ELR (cell line): ENCODE measurements around the gene PEAK3.

Experiments
- DNase-seq: peaks from one replicate; pipeline ENCODE4 v3.0.0-alpha.2; 2015; ENCODE audit warnings: low read depth

PEAK3 gene

DNA sequence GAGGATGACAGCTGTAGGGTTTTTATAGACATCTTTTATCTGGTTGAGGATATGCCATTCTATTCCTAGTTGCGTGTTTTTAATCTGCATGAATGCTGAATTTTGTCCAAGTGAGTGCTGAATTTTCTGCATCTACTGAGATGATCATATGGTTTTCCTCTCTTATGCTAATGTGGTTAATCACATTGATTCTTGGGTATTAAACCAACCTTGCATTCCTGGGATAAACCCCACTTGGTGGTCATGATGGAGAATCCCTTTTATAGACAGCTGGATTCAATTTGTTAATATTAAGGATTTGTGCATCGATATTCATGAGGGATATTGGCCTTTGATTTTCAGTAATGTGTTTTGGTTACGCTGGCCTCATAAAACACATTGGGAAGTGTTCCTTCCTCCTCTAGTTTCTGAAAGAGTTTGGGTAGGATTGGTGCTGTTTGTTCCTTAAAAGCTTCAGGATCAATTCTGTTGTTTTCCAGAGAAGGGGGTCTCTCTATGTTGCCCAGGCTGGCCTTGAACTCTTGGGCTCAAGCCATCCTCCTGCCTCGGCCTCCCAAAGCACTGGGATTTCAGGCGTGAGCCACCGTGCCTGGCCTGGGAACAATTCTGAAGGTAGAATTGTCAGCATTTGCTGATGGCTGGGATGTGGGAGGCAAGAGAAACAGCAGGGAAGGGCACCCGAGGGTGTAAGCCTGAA lies 33.3 kb upstream of the PEAK3 start:
- DNase-seq: no peak

DNA sequence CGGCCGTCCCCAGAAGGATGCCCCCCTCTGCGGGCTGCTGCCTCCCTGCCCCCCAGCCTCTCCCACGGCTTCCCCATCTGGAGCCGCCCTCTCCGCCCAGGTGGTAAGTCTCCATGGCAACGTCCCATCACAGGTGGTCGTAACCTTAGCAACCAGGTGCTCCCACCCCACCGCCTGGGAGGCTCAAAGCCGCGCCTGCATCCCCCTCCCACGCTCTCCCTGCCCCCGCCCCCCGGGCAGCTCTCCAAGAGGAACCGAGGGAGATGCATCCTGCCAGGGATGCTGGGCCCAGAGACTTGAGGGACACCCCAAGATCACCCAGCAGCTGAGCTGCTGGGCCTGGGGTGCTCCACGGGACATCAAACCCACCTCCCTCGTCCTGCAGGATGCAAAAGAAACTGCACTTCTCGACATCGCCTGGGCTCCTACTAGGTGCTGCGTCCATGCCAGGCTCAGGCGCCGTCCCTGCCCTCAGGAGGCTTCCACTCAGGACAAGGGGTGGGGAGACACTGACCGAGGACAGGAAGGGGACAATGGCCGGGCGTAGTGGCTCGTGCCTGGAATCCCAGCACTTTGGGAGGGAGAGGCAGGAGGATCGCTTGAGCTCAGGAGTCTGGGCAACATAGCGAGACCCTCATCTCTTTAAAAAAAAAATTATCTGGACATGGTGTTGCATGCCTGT lies 31.0 kb upstream of the PEAK3 start:
- no peak for DNase-seq

DNA sequence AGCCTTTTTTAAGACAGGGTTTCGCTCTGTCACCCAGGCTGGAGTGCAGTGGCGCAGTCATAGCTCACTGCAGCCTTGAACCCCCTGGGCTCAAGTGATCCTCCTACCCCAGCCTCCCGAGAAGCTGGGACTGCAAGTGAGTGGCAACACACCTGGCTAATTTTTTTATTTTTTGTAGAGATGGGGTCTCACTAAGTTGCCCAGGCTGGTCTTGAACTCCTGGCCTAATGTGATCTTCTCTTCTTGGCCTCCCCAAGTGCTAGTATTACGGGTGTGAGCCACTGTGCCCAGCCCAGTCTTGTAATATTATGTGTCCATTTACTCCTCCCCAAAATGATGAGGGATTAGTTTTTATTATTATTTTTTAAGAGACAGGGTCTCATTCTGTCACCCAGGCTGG lies 29.1 kb upstream of the PEAK3 start:
- DNase-seq: no peak

DNA sequence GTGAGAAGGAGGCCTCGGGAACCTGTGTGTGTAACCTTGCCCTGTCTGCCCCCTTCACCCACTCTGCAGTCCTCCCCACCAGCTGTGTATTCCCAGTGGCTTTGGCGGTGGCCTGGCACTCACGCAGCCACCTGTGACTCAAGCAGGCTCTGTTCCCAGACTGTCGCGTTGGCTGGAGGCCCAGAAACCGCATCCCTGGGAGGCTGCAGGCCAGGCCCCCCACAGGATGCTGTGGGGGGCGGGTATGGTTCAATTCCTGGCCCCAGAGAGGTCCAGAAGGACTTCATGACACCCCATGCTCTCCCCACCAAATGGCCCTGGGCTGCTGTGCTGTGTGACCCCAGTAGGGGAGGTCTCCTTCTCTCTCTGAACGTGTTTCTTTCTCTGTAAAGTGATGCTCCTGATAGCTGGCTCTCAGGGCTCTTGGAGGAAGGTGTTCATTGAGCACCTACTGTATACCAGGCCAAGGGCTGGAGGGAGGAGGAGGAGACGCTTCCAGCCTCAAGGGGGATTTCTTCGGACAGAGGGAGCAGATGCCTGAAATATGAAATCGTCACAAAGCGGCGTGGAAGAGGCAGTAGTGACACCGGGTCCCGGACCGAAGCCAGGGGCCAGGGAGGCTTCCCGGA lies 27.9 kb upstream of the PEAK3 start:
- DNase-seq: peak; percentile 45

DNA sequence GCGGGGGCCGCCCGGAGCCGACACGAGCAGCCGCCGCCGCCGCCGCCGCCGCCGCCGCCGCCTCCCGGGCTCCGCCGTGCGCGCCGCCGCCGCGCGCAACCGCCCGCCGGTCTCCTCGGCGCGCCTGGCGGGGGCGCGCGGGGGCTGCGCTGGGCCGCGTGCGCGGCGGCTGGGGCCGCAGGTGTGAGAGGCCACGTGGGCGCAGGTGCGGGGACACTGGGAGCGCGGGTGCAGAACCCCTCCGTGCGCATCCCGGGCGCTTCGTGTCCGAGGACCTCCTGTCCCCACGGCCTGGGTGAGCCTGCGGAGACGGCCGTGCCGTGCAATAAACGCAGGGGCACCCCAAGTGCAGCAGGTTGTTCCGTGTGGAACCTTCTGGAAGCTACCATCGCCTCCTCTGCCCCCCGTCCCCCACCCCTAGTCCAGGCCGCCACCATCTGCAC lies 26.2 kb upstream of the PEAK3 start, which contains the start of gene LINGO3:
LINGO3 (minus strand) TSS at position 41 of the 443 bp plus-strand sequence. CDS start 16,378 bp downstream, outside the sequence.
- DNase-seq: no peak

DNA sequence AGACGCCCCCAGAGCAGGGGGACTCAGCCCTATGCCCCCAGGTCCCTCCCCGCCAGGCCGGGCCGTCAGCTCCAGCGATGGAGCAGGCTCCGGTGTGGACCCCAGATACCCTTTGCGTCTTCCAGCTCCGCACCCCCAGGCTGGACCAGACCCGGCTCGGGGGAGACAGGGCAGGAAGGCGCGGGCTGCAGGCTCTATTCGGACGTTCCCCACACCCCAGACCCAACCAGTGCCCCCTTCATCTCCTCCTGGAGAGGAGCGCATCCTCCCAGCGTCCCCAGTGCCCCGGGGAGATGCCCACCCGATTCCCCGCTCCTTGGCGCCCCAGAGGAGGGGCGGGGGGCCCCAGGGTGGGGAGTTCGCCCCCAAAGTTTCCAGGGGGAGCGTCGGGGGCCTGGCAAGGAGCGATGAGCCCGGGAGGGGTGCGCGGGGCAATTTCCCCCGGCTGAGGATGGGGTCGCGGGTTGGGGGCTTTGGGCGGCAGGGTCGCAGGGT lies 25.6 kb upstream of the PEAK3 start:
- DNase-seq: no peak

DNA sequence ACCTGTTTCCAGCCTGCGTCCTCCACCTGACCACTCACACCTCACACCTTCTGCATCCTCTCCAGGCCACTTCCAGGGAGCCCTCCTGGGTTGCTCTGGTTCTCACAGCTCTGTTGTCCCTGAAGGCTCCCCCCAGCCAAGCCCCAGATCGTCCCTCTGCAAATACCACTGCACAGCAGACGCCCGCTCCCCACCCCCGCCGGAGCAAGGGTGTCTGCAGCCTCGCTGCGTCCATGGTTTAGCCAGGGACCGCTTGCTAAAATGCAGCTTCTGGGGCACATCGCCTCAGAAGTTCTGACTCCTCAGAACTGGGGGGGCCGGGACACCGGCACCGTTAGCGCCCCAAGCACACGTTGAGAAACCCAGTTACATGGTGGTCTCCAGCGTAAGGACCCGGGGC lies 25.0 kb upstream of the PEAK3 start:
- DNase-seq: no peak

DNA sequence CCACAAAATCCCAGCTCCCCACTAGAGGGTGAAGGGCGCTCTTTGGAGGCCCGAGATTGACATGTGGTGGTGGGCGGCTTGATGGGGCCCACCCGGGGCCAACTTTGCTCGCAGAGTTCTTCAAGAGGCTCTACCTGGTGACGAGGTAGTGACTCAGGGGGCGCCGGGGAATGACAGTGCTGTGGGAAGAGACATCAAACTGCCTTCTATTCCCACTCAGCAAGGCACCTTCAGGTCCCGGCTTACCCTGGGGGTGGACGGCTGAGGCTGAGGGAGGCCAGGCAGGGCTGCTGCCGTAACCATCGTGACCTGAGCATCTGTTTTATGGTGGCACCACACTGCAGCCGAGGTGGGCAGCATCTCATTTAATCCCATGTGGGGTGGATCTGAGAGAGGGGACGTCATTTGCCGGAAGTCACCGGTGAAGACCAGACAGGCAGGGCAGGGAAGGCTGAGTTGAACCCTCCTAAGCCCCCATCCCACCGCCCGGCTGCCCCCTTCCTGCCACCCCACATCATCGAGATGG lies 24.4 kb upstream of the PEAK3 start:
- no peak for DNase-seq

DNA sequence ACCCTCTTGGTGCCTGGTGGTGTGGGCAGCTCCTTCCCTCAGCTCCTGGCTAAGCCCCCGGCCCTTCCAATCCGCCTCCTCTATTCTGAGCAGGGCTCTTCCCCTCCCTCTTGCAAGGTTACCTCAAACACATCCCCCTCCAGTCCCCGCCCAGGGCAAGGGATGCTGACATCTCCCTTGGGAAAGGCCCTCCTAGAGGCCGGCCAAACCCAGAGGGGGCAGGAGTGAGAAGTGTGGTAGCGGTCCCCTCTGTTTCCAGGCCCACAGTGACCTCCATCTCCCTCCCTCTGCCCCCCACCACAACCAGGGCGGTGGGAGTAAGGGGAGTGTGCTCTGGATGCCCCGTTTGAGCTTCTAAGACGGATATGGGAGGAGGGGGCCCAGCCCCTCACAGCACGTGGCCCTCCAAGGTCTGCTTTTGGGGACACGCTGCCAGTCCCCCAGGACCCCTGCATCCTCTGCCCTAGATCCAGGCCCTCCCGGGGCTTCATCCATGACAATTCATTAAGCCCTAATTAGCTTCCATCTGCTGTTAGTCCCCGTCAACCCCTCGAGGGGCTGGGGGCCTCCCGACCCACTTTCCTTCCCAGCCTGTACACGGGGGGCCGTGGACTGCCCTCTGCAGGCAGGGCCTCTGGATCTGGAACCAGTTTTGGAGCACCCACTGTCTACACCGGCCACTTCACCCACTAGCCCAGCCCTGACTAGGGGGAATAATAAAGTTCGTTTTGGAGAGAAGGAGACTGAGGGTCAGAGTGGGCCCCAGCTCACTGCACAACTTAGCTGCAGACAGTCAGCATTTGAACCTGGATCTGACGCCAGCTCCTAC lies 23.7 kb upstream of the PEAK3 start:
- DNase-seq: no peak

DNA sequence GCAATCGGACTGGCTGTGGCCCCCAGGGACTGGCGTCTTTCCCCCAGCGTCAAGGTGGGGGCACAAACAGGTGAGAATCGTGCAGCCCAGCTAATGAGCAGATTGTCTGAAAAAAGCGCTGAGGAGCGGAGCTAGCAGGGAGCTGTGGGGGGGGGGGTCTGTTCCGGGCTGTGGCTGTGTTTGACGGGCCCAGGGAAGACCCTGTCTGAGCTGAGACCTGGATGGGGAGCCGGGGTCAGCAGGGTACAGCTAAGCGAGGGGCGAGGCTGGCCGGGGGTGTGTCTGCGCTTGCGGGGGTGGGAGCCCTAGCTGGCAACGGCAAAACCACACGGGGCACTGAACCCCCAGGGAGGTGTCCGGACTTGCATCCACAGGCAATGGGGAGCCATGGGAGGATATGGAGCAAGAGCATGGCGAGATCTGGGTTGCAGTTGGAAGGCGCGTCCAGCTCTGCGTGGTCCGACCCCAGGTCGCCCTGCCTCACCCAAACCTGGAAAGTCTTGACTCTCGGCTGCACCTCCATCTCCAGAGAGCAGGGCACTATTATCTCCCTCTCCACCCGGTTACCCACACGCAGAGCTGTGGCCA lies 21.3 kb upstream of the PEAK3 start:
- DNase-seq: no peak

DNA sequence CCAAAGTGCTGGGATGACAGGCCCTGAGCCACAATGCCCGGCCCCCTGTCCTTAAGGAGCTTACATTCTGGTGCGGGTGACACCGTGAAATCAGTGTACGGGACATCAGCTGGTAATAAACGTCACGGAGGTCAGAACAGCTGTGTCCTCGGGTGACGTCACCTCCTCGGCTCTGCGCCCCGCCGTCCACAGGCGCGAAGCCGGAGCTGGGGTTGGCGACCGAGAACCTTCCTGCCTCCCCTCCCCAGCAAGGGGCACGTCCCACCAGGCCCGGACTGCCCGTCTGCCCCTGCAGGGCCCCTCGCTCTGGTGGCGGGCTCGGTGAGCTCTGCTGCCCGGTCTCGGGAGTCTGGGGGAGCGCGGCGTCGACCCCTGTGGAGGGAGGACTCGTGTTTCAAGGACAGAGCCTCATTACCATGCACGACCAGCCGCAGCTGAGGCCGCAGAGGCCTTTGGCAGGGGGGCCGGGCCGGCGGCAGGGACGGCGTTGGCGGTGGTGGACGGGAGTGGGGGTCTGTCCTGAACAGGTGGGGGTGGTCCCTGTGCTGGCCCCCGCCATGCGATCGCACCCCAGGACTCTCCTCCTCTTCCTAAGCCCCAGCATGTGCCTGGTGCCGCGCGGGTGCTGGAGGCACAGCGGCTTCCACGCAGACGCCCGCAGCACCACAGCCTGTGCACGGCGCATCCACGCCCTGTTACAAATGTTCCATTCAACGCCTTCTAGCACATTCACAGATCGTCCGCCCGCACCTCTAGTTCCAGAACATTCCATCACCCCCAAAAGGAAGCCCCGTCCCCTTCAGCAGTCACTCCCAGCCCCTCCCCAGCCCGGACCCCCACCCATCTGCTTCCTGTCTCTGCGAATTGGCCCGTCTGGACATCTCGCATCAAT lies 20.6 kb upstream of the PEAK3 start:
- peak; percentile 42 for DNase-seq

DNA sequence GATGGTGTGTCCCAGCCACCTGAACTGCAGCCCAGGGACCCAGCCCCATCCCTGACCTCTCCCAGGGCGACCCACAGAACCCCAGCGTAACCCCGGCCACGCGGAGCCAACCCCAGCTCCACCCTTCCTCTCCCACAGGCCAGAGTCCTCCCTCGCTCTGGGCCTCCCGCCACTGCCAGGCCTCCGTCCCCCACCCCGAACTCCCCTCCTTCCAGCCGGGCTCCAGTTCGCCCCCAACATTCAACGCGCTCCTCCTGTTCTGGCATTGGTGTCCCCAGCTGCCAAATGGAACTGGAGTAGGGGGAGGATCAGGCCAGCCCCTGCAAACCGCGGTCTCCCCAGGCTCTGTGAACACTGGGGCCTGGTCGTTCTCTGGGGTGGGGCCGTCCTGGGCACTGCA lies 18.6 kb upstream of the PEAK3 start:
- DNase-seq: no peak

DNA sequence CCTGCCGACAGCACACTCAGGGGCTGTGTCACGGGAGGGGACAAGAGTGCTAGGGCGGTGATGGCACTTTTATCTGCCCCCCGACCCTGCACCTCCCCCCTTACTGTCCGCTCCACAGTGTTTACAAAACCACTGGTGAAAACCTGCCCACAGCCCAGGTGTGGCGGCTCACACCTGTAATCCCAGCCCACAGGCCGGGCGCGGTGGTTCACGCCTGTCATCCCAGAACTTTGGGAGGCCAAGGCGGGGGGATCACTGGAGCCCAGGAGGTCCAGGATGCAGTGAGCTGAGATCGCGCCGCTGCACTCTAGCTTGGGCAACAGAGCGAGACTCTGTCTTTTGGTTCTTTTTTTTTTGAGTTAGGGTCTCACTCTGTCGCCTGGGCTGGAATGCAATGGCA lies 14.2 kb upstream of the PEAK3 start:
- DNase-seq: no peak

DNA sequence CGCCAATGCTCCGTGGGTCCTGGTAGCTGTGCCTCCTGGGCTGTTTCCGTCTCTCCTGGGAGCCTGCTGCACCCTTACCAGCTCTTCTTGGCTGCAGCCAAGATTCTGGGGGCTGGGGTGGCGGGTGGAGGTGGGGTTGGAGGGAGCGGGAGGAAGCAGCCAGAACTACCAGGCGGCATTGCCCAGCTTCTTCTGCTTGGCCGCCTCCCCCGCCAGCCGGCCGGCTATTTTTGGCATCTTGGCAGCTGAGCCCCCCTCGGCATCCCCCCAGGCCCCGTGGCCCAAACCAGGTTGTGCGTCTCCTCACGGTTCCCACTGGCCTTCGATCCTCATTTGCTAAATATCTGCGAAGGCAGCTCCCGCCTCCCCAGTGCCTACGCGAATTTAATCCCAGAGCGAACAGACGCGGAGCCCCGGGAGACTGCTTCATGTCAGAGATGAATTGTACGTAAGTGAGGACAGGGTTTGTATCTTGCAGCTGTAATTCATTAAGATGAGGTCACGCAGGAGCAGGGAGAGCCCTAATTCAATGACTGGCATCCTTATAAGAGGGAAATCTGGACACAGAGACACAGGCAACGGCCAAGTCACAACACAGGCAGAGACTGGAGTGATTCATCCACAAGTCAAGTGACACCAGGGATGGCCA lies 12.8 kb upstream of the PEAK3 start:
- peak; percentile 28 for DNase-seq

DNA sequence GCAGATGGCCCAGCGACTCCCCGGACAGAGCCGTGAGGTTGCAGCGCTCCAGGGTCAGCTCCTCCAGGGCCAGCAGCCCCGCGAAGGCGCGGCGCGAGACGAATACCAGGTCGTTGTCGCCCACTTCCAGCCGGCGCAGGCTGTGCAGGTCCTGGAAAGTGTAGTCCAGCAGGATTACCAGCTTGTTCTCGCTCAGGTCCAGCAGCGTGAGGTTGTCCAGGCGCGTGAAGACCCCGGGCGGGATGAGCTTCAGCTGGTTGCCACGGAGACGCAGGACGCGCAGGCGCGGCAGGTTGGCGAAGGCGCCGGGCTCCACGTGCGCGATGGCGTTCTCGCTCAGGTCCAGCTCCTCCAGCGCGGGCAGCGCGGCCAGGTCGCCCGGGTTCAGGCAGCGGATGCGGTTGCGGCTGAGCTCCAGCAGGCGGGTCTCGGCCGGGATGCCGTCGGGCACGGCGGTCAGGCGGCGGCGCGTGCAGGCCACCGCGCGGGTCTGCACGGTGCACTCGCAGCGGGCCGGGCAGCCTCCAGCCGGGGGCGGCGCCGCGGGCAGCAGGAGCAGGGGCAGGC lies 9.3 kb upstream of the PEAK3 start:
- DNase-seq: peak; percentile 44

DNA sequence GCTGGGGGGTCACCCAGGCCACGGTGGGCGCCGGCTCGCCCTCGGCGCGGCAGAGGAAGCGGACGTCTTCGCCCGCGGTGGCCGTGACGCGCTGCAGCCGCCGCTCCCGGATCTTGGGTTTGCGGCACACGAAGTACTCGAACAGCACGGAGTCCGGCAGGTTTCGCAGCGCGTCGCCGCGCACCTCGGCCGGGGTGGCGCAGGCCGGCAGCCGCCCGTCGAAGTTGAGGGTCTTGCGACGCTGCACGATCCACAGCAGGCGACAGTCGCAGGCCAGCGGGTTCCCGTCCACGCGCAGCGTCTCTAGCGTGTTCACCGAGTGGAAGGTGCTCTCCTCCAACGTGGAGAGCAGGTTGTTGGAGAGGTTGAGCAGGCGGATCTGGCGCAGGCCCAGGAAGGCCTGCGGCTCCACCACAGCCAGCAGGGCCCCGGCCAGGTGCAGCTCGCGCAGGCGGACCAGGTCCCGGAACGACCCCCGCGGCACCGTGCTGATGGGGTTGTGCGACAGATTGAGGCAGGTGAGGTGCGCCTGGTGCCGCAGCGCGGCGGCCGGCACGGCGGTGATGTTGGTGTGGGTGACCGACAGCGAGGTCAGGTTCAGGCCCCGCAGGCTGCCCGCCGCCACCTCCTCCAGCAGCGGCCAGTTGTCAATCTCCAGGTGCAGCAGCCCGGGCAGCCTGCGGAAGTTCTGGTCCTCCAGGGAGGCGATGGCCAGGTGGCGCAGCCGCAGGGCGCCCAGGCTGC lies 8.6 kb upstream of the PEAK3 start:
- no peak for DNase-seq

DNA sequence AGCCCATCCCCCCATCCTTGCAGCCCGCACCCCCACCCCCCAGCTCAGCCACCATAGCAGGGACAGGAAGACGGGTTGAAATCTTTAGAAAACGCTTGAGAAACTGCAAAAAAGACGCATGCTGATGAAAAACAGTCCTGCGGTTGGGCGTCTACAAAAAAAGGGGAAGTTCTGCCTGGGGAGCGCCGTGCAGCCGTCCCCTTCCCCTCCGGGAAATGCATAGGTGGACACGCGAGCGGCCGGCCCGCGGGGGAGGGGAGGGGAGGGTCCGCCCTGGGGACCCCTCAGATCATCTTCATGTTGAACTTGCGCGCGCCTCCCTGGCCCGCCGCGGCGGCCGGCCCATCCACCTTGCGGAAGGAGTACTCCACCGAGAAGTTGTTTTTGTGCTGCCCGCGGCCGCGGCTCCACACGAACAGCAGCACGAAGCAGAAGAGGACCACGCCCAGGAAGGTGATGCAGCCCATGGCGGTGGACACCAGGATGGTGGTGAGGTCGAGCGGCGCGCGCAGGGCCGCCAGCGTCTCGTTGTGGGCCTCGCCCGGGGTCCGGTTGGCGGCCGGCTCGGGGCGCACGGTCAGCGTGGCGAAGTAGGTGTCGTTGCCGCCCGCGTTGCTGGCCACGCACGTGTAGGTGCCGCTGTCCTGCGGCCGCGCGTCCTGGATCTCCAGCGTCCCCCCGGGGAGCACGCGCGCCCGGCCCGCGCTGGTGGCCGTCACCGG lies 7.9 kb upstream of the PEAK3 start:
- DNase-seq: peak; percentile 31
